Measurements from ENCODE around the gene SLC2A5. TPM values are rescaled to one million over a fixed set of nuclear protein-coding genes. Genes with fewer than 3 reads are reported as not detected.
"Not testable (repeated sequence)": the region's sequence is repeated elsewhere in the genome, so short reads cannot be mapped to it uniquely, and the experiment has no call there.

The SLC2A5 gene
- total and polyA plus RNA-seq, 9 of the 15 experiments (the other 6 are each of a cell fraction or from before 2014, with no cell fraction given): 0.08 TPM; not detected in 8

DNA sequence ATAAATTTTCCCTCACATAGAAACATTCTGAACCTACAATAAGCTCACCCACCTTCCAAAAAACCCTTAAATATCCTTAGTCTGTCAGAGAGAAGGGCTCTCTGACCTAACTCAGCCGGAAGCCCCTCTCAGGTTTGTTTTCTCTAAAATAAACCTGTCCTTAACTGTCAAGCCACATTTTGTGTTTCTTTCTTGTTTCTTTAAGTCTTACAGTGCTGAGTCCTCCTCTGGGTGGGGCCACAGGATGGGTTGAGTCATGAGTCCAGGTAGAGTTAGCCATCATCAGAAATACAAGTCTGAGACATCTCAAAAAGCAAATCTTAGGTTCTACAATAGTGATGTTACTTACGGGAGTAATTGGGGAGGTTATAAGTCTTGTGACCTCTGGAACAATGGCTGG, 26.4 kb upstream of the SLC2A5 start (continued):
- TF ChIP-seq, protein P1, sequence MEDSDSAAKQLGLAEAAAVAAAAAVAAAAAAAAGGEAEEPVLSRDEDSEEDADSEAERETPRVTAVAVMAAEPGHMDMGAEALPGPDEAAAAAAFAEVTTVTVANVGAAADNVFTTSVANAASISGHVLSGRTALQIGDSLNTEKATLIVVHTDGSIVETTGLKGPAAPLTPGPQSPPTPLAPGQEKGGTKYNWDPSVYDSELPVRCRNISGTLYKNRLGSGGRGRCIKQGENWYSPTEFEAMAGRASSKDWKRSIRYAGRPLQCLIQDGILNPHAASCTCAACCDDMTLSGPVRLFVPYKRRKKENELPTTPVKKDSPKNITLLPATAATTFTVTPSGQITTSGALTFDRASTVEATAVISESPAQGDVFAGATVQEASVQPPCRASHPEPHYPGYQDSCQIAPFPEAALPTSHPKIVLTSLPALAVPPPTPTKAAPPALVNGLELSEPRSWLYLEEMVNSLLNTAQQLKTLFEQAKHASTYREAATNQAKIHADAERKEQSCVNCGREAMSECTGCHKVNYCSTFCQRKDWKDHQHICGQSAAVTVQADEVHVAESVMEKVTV (CRISPR knock-in tag; IDR thresholded peaks at IDR 0.05): no peak
- peak; percentile 100 for TF ChIP-seq HLTF (IDR thresholded peaks at IDR 0.05)
- peak; percentile 90 for TF ChIP-seq TRIM28 (IDR thresholded peaks at IDR 0.05)
- no peak for TF ChIP-seq MECOM (CRISPR knock-in tag; IDR thresholded peaks at IDR 0.05)
- no peak for TF ChIP-seq KDM5B (IDR thresholded peaks at IDR 0.05; ENCODE audit: insufficient replicate concordance, low read depth, low read length)
- no peak for TF ChIP-seq FOXK2 (conservative IDR thresholded peaks at IDR 0.05 in 1 of 2, IDR thresholded peaks at IDR 0.05 in 1 of 2; ENCODE audit: low read depth in 2 of 2)
- no peak for TF ChIP-seq ATF7 (IDR thresholded peaks at IDR 0.05)
- TF ChIP-seq OTX1 (CRISPR knock-in tag; IDR thresholded peaks at IDR 0.05): no peak
- no peak for TF ChIP-seq EWSR1 (IDR thresholded peaks at IDR 0.05; ENCODE audit: borderline replicate concordance, low read depth, partially characterized antibody)
- TF ChIP-seq, protein P2, sequence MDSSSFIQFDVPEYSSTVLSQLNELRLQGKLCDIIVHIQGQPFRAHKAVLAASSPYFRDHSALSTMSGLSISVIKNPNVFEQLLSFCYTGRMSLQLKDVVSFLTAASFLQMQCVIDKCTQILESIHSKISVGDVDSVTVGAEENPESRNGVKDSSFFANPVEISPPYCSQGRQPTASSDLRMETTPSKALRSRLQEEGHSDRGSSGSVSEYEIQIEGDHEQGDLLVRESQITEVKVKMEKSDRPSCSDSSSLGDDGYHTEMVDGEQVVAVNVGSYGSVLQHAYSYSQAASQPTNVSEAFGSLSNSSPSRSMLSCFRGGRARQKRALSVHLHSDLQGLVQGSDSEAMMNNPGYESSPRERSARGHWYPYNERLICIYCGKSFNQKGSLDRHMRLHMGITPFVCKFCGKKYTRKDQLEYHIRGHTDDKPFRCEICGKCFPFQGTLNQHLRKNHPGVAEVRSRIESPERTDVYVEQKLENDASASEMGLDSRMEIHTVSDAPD (CRISPR knock-in tag; IDR thresholded peaks at IDR 0.05): no peak
- no peak for TF ChIP-seq KDM1A (IDR thresholded peaks at IDR 0.05)
- peak in 1 of 2 experiments; percentile 21; a peak in 1 of 4 replicates for TF ChIP-seq TRIM24 (IDR thresholded peaks at IDR 0.05)
- TF ChIP-seq EHMT2 (IDR thresholded peaks at IDR 0.05): no peak
- TF ChIP-seq ZFX (CRISPR knock-in tag; IDR thresholded peaks at IDR 0.05): no peak
- no peak for TF ChIP-seq RBM17 (IDR thresholded peaks at IDR 0.05; ENCODE audit: borderline replicate concordance, low read depth, low read length)
- no peak for TF ChIP-seq ZNF146 (CRISPR knock-in tag; IDR thresholded peaks at IDR 0.05; ENCODE audit: unreplicated experiment)
- no peak for TF ChIP-seq KAT7 (CRISPR knock-in tag; IDR thresholded peaks at IDR 0.05; ENCODE audit: borderline replicate concordance)
- TF ChIP-seq RCOR1 (IDR thresholded peaks at IDR 0.05; ENCODE audit: borderline replicate concordance in 1 of 2, low read depth in 2 of 2, low read length in 2 of 2): no peak
- peak; percentile 48 for TF ChIP-seq RBM25 (IDR thresholded peaks at IDR 0.05; ENCODE audit: low read depth, low read length, severe bottlenecking)

DNA sequence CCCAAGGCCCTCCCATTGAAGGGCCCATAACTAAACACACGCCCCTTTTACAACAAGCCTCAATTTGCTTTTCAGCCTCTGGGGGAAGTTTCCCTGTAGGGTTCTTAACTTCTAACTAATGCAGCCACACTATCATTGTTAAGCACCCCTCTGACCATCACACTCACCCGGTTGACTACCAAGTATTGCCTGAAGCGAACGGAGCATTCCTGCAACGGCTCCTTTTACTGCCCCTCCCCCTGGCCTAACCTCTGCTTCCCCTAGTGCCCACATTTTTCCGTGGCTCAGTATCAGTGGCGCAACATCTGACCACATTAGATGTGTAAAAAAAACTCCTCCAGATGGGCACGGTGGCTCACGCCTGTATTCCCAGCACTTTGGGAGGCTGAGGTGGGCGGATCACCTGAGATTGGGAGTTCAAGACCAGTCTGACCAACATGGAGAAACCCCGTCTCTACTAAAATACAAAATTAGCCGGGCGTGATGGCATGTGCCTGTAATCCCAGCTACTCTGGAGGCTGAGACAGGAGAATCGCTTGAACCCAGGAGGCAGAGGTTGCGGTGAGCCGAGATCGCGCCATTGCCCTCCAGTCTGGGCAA, 24.7 kb upstream of the SLC2A5 start:
- H3K36me3 ChIP-seq (ENCODE audit: control insufficient read depth, insufficient read depth, low read length); CTCF ChIA-PET (ENCODE audit: low intra/inter-chr PET ratio); H3K4me3 ChIP-seq; ATAC-seq; H2AFZ ChIP-seq (ENCODE audit: low read depth, low read length); FAIRE-seq; H3K4me1 ChIP-seq (replicated peaks in 1 of 2; ENCODE audit: control insufficient read depth in 2 of 2, insufficient read depth in 2 of 2, low read length in 2 of 2); H3K9ac ChIP-seq (ENCODE audit: insufficient read depth in 1 of 2, low read depth in 2 of 2, low read length in 2 of 2); H3K9me3 ChIP-seq (replicated peaks; ENCODE audit: control insufficient read depth, insufficient read depth, low read depth, low read length); H4K20me1 ChIP-seq (replicated peaks; ENCODE audit: control insufficient read depth, insufficient read depth, low read length); H3K9me1 ChIP-seq (ENCODE audit: control insufficient read depth, insufficient read depth, low read length); H3K4me2 ChIP-seq (ENCODE audit: insufficient read depth, low read length); H3K27ac ChIP-seq (ENCODE audit: extremely low read depth, low read depth, low read length); DNase-seq (ENCODE audit: extremely low read depth in 1 of 4, low spot score in 3 of 4); in situ Hi-C loops (cut with MboI); BruUV-seq (replicated peaks); intact Hi-C loops (cut with micrococcal nuclease); H3K79me2 ChIP-seq (ENCODE audit: control insufficient read depth, insufficient read depth, low read length): not testable (repeated sequence)
- POLR2A ChIA-PET: interaction anchor here (0.6 kb wide), 1 partner anchor 69 kb away, joined by 3 read pairs; no protein-coding TSS in a partner anchor
- peaks cover 21 to 36% of the 10 kb centered on the region in 2 experiments; a peak in 3 of 5 replicates for H3K27me3 ChIP-seq (ENCODE audit: control insufficient read depth in 2 of 2, insufficient read depth in 2 of 2, low read length in 2 of 2)
- 1% methylated on average over 18 of the region's 18 CpGs for WGBS (ENCODE audit: insufficient coverage, low coverage, missing lambda C conversion rate)
